ENCODE results near the gene CEP350. TPM values are rescaled to one million over a fixed set of nuclear protein-coding genes. Genes with fewer than 3 reads are reported as not detected.

The CEP350 gene
- polyA plus RNA-seq, 1 donor (not counting 4 experiments of a cell fraction or from before 2014, with no cell fraction given), result 12.0 TPM

DNA sequence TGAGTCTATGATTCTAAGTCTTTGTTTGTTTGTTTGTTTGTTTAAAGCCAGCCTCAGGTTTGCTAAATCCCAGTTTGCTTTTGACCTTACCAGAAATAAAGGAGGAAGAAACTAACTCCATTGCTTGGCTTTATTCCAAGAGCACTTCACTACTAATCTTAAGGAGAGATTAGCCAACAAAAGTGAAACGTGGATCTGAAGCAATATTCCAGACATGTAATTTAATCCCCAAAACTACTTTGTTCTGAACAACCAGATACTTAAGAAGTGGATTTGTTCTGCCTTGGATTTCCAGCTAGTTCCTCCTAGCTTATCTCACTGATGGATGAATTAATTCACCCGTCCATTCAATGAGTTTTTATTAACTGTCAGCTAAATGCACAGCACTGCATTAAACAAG is 15.9 kb upstream of the CEP350 start:
- FAIRE-seq (no peak), DNase-seq (ENCODE audit: low read depth, low spot score) (no peak)
- H3K27ac ChIP-seq (ENCODE audit: control insufficient read depth, insufficient read depth, low read length), result no peak overlapping the region
- H3K27me3 ChIP-seq (ENCODE audit: control insufficient read depth, extremely low read depth, insufficient read depth, low read length), result no peaks in the 10 kb centered on the region
- H4K20me1 ChIP-seq (ENCODE audit: control insufficient read depth, extremely low read depth, insufficient read depth, low read length), result no peaks in the 10 kb centered on the region
- H3K9me1 ChIP-seq (ENCODE audit: control insufficient read depth, extremely low read depth, insufficient read depth, low read length), result no peaks in the 10 kb centered on the region
- H3K9ac ChIP-seq (ENCODE audit: control insufficient read depth, extremely low read depth, insufficient read depth, low read length), result no peak overlapping the region
- H3K4me3 ChIP-seq (ENCODE audit: control insufficient read depth in 2 of 3, extremely low read depth in 1 of 3, insufficient read depth in 2 of 3, low read depth in 1 of 3, low read length in 3 of 3), result no peak overlapping the region
- H3K4me2 ChIP-seq (ENCODE audit: control insufficient read depth, extremely low read depth, insufficient read depth, low read depth, low read length), result no peak overlapping the region
- TF ChIP-seq EZH2 (IDR thresholded peaks at IDR 0.05; ENCODE audit: low read length), result no peak
- TF ChIP-seq, protein P1, sequence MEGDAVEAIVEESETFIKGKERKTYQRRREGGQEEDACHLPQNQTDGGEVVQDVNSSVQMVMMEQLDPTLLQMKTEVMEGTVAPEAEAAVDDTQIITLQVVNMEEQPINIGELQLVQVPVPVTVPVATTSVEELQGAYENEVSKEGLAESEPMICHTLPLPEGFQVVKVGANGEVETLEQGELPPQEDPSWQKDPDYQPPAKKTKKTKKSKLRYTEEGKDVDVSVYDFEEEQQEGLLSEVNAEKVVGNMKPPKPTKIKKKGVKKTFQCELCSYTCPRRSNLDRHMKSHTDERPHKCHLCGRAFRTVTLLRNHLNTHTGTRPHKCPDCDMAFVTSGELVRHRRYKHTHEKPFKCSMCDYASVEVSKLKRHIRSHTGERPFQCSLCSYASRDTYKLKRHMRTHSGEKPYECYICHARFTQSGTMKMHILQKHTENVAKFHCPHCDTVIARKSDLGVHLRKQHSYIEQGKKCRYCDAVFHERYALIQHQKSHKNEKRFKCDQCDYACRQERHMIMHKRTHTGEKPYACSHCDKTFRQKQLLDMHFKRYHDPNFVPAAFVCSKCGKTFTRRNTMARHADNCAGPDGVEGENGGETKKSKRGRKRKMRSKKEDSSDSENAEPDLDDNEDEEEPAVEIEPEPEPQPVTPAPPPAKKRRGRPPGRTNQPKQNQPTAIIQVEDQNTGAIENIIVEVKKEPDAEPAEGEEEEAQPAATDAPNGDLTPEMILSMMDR (optimal IDR thresholded peaks at IDR 0.05 in 1 of 3, IDR thresholded peaks at IDR 0.05 in 1 of 3, conservative IDR thresholded peaks at IDR 0.05 in 1 of 3; ENCODE audit: extremely low read depth in 1 of 3, insufficient read depth in 2 of 3, low read length in 3 of 3), result no peak
- dilution Hi-C loops (cut with MboI; ENCODE audit: extremely low pct_ligation_motif_present, low sequenced_read_pairs), result no loop called here
- no peak overlapping the region for H2AFZ ChIP-seq (ENCODE audit: control insufficient read depth, low read length)
- H3K36me3 ChIP-seq (ENCODE audit: control insufficient read depth in 2 of 2, extremely low read depth in 1 of 2, insufficient read depth in 2 of 2, low read length in 2 of 2), result no peaks in the 10 kb centered on the region
- H3K9me3 ChIP-seq (ENCODE audit: control insufficient read depth, low read depth, low read length), result no peaks in the 10 kb centered on the region
- no peaks in the 10 kb centered on the region for H3K4me1 ChIP-seq (ENCODE audit: control insufficient read depth, extremely low read depth, insufficient read depth, low read length)
- no peaks in the 10 kb centered on the region for H3K79me2 ChIP-seq (ENCODE audit: control insufficient read depth, insufficient read depth, low read length)

DNA sequence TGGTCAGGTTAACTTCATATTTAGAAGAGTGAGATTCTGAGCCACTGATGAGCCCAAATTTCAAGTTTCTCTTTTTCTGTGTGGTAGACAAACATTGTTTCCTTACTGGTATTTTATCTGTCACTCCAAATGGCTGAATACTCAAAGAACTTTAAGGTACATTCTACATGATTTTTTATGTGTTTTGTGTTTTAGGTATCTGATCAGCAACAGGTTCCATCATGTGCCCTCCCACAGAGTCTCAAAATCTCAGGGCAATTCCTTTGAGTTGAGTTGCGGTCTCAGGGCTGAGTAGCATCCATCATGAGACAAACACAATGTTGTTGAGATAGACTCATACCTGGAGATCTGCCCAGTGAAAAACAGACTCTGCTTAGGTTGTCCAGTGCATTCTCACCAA is 14.7 kb upstream of the CEP350 start:
- no peaks in the 10 kb centered on the region for H4K20me1 ChIP-seq (ENCODE audit: control insufficient read depth, extremely low read depth, insufficient read depth, low read length)
- no peak for DNase-seq (ENCODE audit: low read depth, low spot score)
- no peak for TF ChIP-seq EZH2 (IDR thresholded peaks at IDR 0.05; ENCODE audit: low read length)
- TF ChIP-seq, protein P1 (optimal IDR thresholded peaks at IDR 0.05 in 1 of 3, IDR thresholded peaks at IDR 0.05 in 1 of 3, conservative IDR thresholded peaks at IDR 0.05 in 1 of 3; ENCODE audit: extremely low read depth in 1 of 3, insufficient read depth in 2 of 3, low read length in 3 of 3), result no peak
- H3K4me3 ChIP-seq (ENCODE audit: control insufficient read depth in 2 of 3, extremely low read depth in 1 of 3, insufficient read depth in 2 of 3, low read depth in 1 of 3, low read length in 3 of 3), result no peak overlapping the region
- dilution Hi-C loops (cut with MboI; ENCODE audit: extremely low pct_ligation_motif_present, low sequenced_read_pairs), result no loop called here
- H3K4me1 ChIP-seq (ENCODE audit: control insufficient read depth, extremely low read depth, insufficient read depth, low read length), result no peaks in the 10 kb centered on the region
- no peaks in the 10 kb centered on the region for H3K9me3 ChIP-seq (ENCODE audit: control insufficient read depth, low read depth, low read length)
- H3K36me3 ChIP-seq (ENCODE audit: control insufficient read depth in 2 of 2, extremely low read depth in 1 of 2, insufficient read depth in 2 of 2, low read length in 2 of 2), result no peaks in the 10 kb centered on the region
- no peak overlapping the region for H3K27ac ChIP-seq (ENCODE audit: control insufficient read depth, insufficient read depth, low read length)
- H3K9me1 ChIP-seq (ENCODE audit: control insufficient read depth, extremely low read depth, insufficient read depth, low read length), result no peaks in the 10 kb centered on the region
- no peak overlapping the region for H3K9ac ChIP-seq (ENCODE audit: control insufficient read depth, extremely low read depth, insufficient read depth, low read length)
- H3K27me3 ChIP-seq (ENCODE audit: control insufficient read depth, extremely low read depth, insufficient read depth, low read length), result no peaks in the 10 kb centered on the region
- H2AFZ ChIP-seq (ENCODE audit: control insufficient read depth, low read length), result no peak overlapping the region
- H3K79me2 ChIP-seq (ENCODE audit: control insufficient read depth, insufficient read depth, low read length), result no peaks in the 10 kb centered on the region
- FAIRE-seq, result no peak
- H3K4me2 ChIP-seq (ENCODE audit: control insufficient read depth, extremely low read depth, insufficient read depth, low read depth, low read length), result no peak overlapping the region

All from keratinocyte (primary cell).